K562 (cell line): ENCODE results near the gene SLCO3A1. TPM values are rescaled to one million over a fixed set of nuclear protein-coding genes. Genes with fewer than 3 reads are reported as not detected.

Source experiments
- GABPB1 ChIP-seq: sonication (generic); formaldehyde crosslinking; IDR thresholded peaks from 2 replicates; pipeline ENCODE4 v1.8.0; 2022; ENCODE audit warnings: mild to moderate bottlenecking, missing genetic modification reagents
- NR0B1 ChIP-seq: fragments of 450-650 bp; IDR thresholded peaks from one replicate; pipeline ENCODE4 v1.6.1; 2018; ENCODE audit warnings: mild to moderate bottlenecking, moderate library complexity; ENCODE audit not compliant: partially characterized antibody
- REST ChIP-seq, 2 experiments: fragments of 450-650 bp; formaldehyde crosslinking in 1 of 2; IDR thresholded peaks; 2 replicates each; pipeline versions ENCODE4 v1.4.0 to v1.6.1; 2014 to 2020; ENCODE audit warnings: mild to moderate bottlenecking in 2 of 2, borderline replicate concordance in 1 of 2, low read depth in 1 of 2
- ZNF431 ChIP-seq: sonication (generic); formaldehyde crosslinking; IDR thresholded peaks from 2 replicates; pipeline ENCODE4 v1.8.0; 2022; ENCODE audit warnings: mild to moderate bottlenecking, missing genetic modification reagents
- polyA plus RNA-seq, 8 experiments: library from polyadenylated mRNA; depleted of rRNA in 4 of 8; stranded (reverse) in 5 of 8; unstranded in 3 of 8; fragments of >200 nt; fragmentation: Nextera tagmentation in 2 of 8; fragmentation: Illumina TruSeq in 1 of 8; extraction: Ambion mirVana in 2 of 8; extraction: Trizol in 1 of 8; gene quantifications; 2 replicates each; pipeline versions ENCODE4 v1.2.1 to v1.2.3, GENCODE V29; 2011 to 2014; ENCODE audit warnings: inconsistent platforms in 1 of 8, missing spikeins in 1 of 8
- total RNA-seq, 7 experiments: library from RNA; depleted of rRNA in 6 of 7; stranded (reverse); fragments of >200 nt in 6 of 7; fragmentation: Illumina TruSeq in 2 of 7; extraction: Trizol in 2 of 7; gene quantifications; 2 replicates each; pipeline versions ENCODE4 v1.2.1 to v1.2.3, GENCODE V29; 2011 to 2021; ENCODE audit warnings: low replicate concordance in 1 of 7

Gene SLCO3A1
- total and polyA plus RNA-seq, 9 of the 15 experiments (the other 6 are each of a cell fraction or from before 2014, with no cell fraction given) = 0.01 to 0.84 (median 0.06) TPM; not detected in 3

- TF ChIP-seq REST (IDR thresholded peaks at IDR 0.05; ENCODE audit: borderline replicate concordance) (no peak), REST (CRISPR knock-in tag; IDR thresholded peaks at IDR 0.05; ENCODE audit: low read depth) (no peak), ZNF431 (no peak), NR0B1 (no peak), GABPB1 (no peak)
- TF ChIP-seq, all 486 proteins: peak for 0
Observed at GRCh38 chr15:91949361-91949760, 95.9 kb downstream of the SLCO3A1 start (continued).
